Left lung (tissue), 10 donors: ENCODE data around the gene PAX6. TPM values are rescaled to one million over a fixed set of nuclear protein-coding genes. Genes with fewer than 3 reads are reported as not detected.

Experiments
- ATAC-seq: fragments of 200-7000 bp; cut with Tn5 transposase; one replicate; pipeline ENCODE4 v1.9.1; 2020; ENCODE audit warnings: moderate library complexity
- DNase-seq, 4 donors: peaks; one replicate each; pipeline ENCODE4 v3.0.0-alpha.2; 2013 to 2020
- H3K27ac ChIP-seq, 2 donors: fragments of 200-600 bp; sonication (generic) in 1 of 2; one replicate each; pipeline versions ENCODE4 v1.5.0 to v1.8.0; 2020 to 2021
- H3K27me3 ChIP-seq, 2 donors: fragments of 200-600 bp; sonication (generic) in 1 of 2; one replicate each; pipeline versions ENCODE4 v1.5.0 to v1.8.0; 2020 to 2021
- H3K36me3 ChIP-seq, 2 donors: fragments of 200-600 bp; sonication (generic) in 1 of 2; one replicate each; pipeline versions ENCODE4 v1.5.0 to v1.8.0; 2020 to 2021
- H3K4me1 ChIP-seq, 2 donors: fragments of 200-600 bp; one replicate each; pipeline ENCODE4 v1.8.0; 2021
- H3K4me3 ChIP-seq, 2 donors: fragments of 200-600 bp; sonication (generic) in 1 of 2; one replicate each; pipeline versions ENCODE4 v1.5.0 to v1.8.0; 2020 to 2021; ENCODE audit warnings: mild to moderate bottlenecking in 1 of 2
- H3K9me3 ChIP-seq, 2 donors: fragments of 200-600 bp; sonication (generic) in 1 of 2; one replicate each; pipeline versions ENCODE4 v1.5.0 to v1.8.0; 2020 to 2021
- intact Hi-C, 2 donors: fragments of 100-400 bp; cut with DNase I; formaldehyde crosslinking; loops; one replicate each; pipeline versions ENCODE4 v1.11.2 to v1.14.2; 2022
- polyA plus RNA-seq, 6 donors: library from polyadenylated mRNA; unstranded; fragments of 120-200 nt; gene quantifications; one replicate each; pipeline ENCODE4 v1.2.1, GENCODE V29; 2013; ENCODE audit not compliant: insufficient read length in 6 of 6
- total RNA-seq, 2 donors: library from RNA; stranded (reverse); fragmentation: NEBNext Ultra II Directional; extraction: Animal tissue kit (Norgen Biotek cat#: 25700); gene quantifications; one replicate each; pipeline ENCODE4 v1.2.1, GENCODE V29; 2021
- TF ChIP-seq, protein P1 (sequence below), 2 donors: fragments of 200-600 bp; sonication (generic) in 1 of 2; IDR thresholded peaks; one replicate each; pipeline versions ENCODE4 v1.5.0 to v1.8.0; 2021; ENCODE audit warnings: antibody characterized with exemption in 2 of 2
- donor health status: DM: no; HTN: yes; CAD: no.
- donor health status: DM: no; HTN: no; CAD: no.

PAX6 gene
- total and polyA plus RNA-seq, 8 donors, result 0.07 to 0.18 (median 0.10) TPM; not detected in 4

DNA sequence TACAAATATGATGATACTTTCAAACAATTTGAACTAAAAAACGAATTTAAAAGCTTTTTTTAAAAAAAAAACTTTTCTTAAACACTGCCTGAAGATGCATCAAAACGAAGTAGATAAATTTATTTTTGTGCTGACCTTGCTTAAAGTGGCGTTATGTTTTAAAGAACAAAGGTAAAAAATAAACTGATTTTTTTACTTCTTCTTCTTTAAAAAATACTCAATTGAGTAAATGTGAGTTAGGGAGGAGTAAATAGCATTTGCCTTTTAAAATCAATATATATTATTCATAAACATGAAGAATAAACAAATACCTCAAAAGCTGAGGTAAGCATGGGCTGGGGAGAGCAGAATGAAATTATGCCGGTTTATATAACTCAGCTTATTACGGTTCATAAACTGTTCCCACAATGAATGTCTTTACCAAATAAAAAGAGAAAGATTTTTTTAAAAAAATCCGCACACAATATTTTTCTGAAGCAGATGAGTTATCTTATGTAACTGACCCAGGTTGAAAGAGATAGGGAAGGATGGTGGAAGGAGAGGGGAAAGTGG is 9.0 kb downstream of the PAX6 start:
- intact Hi-C loops, result no loop called here
- no peaks in the 10 kb centered on the region for H3K36me3 ChIP-seq
- TF ChIP-seq, protein P1, sequence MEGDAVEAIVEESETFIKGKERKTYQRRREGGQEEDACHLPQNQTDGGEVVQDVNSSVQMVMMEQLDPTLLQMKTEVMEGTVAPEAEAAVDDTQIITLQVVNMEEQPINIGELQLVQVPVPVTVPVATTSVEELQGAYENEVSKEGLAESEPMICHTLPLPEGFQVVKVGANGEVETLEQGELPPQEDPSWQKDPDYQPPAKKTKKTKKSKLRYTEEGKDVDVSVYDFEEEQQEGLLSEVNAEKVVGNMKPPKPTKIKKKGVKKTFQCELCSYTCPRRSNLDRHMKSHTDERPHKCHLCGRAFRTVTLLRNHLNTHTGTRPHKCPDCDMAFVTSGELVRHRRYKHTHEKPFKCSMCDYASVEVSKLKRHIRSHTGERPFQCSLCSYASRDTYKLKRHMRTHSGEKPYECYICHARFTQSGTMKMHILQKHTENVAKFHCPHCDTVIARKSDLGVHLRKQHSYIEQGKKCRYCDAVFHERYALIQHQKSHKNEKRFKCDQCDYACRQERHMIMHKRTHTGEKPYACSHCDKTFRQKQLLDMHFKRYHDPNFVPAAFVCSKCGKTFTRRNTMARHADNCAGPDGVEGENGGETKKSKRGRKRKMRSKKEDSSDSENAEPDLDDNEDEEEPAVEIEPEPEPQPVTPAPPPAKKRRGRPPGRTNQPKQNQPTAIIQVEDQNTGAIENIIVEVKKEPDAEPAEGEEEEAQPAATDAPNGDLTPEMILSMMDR (IDR thresholded peaks at IDR 0.05), result no peak
- H3K27ac ChIP-seq, result no peak overlapping the region
- no peaks in the 10 kb centered on the region for H3K9me3 ChIP-seq
- H3K27me3 ChIP-seq, result peaks cover 100% of the 10 kb centered on the region in 2 donors
- DNase-seq (no peak), ATAC-seq (no peak)
- H3K4me1 ChIP-seq, result peaks cover 0 to 16% of the 10 kb centered on the region in 2 donors
- H3K4me3 ChIP-seq, result no peak overlapping the region

DNA sequence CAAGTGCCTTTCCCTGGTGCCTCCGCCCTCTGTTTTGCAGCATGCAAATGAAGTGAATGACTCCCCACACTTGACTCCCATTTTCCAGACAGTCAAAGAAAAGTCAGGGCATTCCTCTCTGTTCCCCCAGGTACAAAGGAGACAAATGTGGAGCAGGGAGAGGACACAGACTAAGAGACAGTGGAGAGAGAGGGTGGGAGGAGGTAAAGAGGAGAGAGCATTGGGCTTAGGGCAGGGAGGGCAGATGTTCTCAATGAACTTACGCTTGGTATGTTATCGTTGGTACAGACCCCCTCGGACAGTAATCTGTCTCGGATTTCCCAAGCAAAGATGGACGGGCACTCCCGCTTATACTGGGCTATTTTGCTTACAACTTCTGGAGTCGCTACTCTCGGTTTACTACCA is 9.8 kb downstream of the PAX6 start:
- DNase-seq, result no peak
- ATAC-seq, result no peak
- H3K4me1 ChIP-seq, result peaks cover 0 to 16% of the 10 kb centered on the region in 2 donors
- intact Hi-C loops, result no loop called here
- H3K27ac ChIP-seq, result no peak overlapping the region
- peaks cover 98 to 100% of the 10 kb centered on the region in 2 donors for H3K27me3 ChIP-seq
- TF ChIP-seq, protein P1 (IDR thresholded peaks at IDR 0.05), result no peak
- no peaks in the 10 kb centered on the region for H3K9me3 ChIP-seq
- no peak overlapping the region for H3K4me3 ChIP-seq
- no peaks in the 10 kb centered on the region for H3K36me3 ChIP-seq

DNA sequence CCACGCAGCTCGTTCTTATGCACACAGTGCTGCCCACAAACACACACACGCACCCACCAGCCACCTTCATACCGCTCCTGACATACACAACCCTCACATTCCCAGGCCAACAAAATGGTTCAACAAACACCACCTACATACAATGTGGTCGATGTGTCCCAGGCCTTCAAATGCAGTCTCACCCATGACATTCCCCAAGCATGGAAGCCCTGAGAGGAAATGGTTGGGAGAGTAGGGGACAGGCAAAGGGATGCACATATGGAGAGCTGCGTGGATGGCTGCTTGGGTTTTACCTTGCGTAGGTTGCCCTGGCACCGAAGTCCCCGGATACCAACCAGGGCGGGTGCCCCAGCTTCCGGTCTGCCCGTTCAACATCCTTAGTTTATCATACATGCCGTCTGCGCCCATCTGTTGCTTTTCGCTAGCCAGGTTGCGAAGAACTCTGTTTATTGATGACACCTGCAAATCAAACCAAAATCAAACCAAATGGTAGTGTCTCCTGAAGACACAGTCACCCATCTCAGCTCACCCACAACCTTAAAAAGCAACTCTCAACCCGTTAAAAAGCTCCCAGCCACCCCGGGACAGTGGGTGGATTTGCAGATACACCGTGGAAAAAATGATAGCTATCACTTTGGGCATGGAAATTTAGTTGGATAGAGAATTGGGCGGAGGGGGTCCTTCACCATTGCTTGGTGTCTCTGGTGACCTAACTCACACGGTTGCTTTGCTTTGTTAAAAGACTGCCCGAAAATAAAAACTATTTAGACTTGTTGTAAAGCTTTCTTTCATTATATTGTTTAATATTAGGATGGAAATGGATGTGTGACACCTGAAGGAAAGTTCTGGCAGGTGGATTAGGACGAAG is 10.5 kb downstream of the PAX6 start:
- Histone ChIP-seq H3K9me3 (no peaks in the 10 kb centered on the region), H3K4me3 (no peak overlapping the region), H3K27me3 (peaks cover 98 to 100% of the 10 kb centered on the region in 2 donors), H3K36me3 (no peaks in the 10 kb centered on the region), H3K4me1 (peaks cover 0 to 16% of the 10 kb centered on the region in 2 donors), H3K27ac (no peak overlapping the region)
- intact Hi-C loops, result no loop called here
- ATAC-seq, result no peak
- no peak for DNase-seq
- TF ChIP-seq, protein P1 (IDR thresholded peaks at IDR 0.05), result no peak

DNA sequence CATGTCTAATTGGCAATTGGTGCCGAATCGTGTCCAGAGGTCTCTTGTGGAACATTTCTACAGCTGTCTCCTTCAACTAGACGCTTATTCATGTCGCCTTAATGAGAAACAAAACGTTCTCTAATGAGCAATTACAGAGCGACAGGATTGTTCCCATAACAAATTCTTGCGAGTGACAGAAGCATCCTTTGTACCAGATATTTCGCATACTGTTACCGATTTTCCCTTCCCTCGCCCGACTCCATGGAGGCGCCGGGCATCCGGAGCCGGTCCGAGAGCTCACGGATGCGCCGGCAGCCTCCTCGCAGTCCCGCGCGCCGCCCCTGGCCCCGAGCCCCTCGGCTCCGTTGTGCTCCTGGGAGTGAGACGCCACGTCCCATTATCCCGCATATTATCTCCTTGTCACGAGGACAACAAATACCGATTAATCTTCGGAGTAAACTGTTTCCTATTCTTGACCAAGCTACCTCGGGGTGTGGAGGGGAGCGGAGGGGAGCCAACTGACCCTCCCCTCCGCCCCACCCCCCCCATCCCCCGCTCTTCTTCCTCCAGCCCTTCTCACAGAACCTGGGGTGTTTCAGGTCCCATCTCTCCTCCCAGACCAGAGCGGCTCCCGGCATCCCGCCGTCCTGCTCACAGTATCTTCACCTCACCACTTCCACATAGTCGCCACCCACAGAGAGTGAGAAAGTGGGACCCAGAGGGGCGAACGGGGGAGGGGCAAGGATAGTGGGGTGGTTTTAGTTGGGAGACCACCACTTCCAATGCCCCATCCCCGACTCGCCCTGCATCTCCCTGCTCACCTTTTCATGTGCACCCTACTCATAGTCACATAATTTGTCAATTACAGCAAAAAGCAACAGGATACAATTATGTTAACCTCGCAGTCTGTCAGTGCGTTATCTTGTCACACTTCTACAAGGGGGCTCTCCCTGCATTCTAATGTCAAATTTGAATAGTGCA is 11.4 kb downstream of the PAX6 start:
- TF ChIP-seq, protein P1 (IDR thresholded peaks at IDR 0.05), result no peak
- Histone ChIP-seq H3K9me3 (no peaks in the 10 kb centered on the region), H3K4me3 (no peak overlapping the region), H3K27me3 (peaks cover 98 to 100% of the 10 kb centered on the region in 2 donors), H3K36me3 (no peaks in the 10 kb centered on the region), H3K27ac (no peak overlapping the region), H3K4me1 (peaks cover 0 to 7% of the 10 kb centered on the region in 2 donors)
- intact Hi-C loops, result no loop called here
- DNase-seq (no peak), ATAC-seq (no peak)
